Middle frontal gyrus (tissue), 1 donor: Measurements from ENCODE around the gene VMA21.
A peak's percentile ranks its signal among the peaks of the same experiment; 100 is the strongest.

ENCODE experiments used
- DNase-seq: peaks from one replicate; pipeline ENCODE4 v3.0.0-alpha.2; 2015; ENCODE audit warnings: low spot score; ENCODE audit errors: extremely low spot score

The VMA21 gene, protein sequence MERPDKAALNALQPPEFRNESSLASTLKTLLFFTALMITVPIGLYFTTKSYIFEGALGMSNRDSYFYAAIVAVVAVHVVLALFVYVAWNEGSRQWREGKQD

GRCh38 chrX:151396825-151397740 is at the start of gene VMA21:
VMA21 (plus strand) TSS chrX:151397206; CDS start chrX:151397309, 103 bp downstream.
- DNase-seq = peak; percentile 14

DNA sequence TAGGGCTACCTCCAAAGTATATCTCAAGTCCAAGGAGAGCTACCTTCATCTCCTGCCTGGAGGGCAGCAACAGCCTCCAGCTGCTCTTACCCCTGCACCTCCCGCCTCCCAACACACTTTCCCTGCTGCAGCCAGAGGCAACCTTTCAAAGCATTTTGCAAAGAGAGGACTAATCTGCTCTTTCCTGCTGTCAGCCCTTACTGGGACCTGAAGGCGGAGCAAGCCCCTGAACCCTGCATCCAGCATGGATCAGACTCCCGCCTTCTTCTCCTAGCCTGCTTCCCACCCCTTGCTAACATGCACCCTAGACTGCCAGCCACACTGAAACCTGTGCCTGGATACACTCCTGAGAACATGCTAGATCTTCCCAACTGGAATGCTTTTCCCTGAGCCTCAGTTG is 37.7 kb upstream of the VMA21 start:
- DNase-seq = no peak

DNA sequence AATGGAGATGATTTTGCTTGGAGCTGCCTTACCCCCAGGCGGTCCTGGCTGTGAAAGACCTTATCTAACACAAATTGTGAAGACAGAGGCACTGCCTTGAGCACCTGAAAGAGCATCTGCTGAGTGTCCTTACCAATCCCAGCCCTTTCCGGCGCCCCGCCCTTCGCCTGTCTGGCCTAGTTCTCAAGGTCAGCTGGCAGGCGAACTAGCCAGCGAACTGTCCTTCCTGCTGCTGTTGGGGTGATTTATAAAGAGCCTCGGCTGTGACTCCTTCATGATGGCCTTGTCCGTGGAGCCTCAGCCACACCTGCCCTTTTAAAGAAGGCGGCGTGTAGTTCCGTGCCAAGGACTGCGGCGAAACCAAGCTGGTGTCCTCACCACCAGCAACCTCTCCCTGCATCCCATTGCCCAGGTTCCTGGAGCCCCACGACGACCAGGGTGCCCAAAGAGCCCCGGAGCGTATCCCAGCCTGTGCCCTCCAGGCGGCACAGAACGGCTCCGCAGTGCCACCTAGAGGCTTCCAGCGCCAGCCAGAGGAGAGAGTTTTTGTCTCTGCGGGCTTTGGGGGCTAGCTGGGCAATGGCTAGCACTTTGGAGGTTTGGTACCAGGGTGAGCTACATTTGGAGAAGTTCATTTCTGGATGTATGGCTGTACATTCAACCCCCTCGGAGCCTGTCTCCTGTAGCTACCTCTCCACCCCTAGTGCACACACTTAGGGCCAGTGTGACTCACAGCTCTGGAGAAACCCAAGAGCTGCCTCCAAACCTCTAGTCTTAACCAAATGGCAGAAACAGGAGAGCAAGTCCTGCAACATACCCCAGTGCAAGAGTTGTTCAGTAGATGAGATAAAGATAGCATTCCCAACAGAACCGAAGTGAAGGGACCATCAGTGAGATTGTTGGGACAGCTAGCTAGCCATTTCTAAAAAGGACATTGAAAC is 36.8 kb upstream of the VMA21 start:
- no peak for DNase-seq

DNA sequence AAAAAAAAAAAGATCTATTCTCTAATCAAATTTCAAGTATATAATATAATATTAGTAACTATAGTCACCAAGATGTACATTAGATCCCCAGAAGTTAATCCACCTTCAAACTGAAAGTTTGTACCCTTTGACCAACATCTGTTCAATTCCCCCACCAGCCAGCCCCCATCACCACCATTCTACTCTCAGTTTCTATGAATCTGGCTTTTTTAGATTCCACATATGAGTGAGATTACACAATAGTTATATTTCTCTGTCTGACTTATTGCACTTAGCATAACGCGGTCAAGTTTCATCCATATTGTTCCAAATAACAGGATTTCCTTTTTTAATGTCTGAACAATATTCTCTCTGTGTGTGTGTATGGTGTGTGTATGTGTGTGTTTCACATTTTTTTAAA is 33.7 kb upstream of the VMA21 start:
- no peak for DNase-seq

DNA sequence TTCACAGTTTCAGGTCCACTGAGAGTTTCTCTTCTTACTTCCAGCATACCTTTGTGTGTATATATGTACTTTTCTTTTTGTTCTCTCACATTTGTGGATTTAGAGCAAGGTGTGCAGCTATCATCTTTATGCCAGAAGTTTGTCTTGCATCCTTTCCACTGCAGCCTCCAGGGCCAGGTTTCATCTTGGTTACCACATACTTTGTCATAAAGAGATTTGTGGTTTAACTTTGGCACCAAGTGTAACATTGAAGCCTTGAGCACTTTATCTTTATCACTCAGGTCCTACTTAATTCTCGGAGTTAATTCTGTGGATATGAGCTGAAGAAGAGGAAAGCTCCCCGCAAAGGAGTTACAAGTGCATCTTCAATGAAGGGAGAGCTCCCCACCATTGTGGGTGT is 31.4 kb upstream of the VMA21 start:
- DNase-seq = no peak

- DNase-seq = no peak
Measured at GRCh38 chrX:151370906-151371305, 26.1 kb upstream of the VMA21 start.

DNA sequence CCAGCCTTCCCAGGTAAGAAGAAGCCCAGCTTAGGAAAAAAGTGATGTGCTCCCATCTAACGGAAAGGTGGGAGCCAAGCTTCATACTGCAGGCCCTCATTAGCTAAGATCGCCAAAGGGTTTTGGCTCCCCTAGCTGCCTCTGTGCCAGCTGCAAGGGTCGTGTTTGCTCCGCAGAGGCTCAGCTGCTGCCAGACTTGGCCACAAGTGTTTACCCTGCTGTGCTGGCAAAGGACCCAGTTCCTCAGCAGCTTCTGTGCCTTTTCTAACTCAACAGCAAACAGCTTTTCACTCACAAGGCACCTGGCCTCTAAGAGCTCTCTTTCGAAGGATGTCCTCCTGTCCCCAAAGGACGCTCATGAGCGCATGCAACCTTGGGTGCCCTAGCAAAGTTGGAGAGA is 12.2 kb upstream of the VMA21 start:
- no peak for DNase-seq

- DNase-seq = no peak
Measured at GRCh38 chrX:151386838-151387459, 10.1 kb upstream of the VMA21 start.

GRCh38 chrX:151391722-151392121 is 5.3 kb upstream of the VMA21 start:
- no peak for DNase-seq

DNA sequence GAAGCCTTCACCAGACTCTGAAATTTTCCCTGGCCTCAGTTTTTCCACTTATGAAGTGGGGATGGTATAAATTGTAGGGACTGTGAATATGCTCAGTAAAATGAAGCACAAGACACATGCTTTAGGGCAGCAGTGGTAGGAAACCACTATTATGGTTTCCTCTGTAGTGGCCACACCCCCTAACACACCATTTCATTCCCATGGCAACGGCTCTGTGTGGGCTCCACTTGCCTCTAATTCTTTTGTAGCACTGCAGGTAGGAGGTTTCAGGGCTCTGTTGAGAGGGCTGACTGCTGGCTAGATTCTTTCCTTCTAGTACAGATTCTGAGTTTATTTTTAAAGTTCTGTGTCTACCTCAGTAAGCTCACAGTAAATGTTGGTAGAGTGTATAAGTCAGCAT is 3.5 kb upstream of the VMA21 start:
- no peak for DNase-seq

GRCh38 chrX:151396042-151396824 is 773 bp upstream of the VMA21 start:
- no peak for DNase-seq

GRCh38 chrX:151397741-151398070 is 700 bp downstream of the VMA21 start:
- DNase-seq = no peak

GRCh38 chrX:151398346-151398745 is 1.3 kb downstream of the VMA21 start:
- DNase-seq = no peak

GRCh38 chrX:151402719-151403390 is 5.8 kb downstream of the VMA21 start:
- DNase-seq = no peak

GRCh38 chrX:151416579-151416978 is 19.6 kb downstream of the VMA21 start:
- DNase-seq = no peak

GRCh38 chrX:151419782-151420181 is 22.8 kb downstream of the VMA21 start:
- DNase-seq = no peak

GRCh38 chrX:151424505-151424904 is 27.5 kb downstream of the VMA21 start:
- no peak for DNase-seq

- no peak for DNase-seq
Measured at GRCh38 chrX:151448509-151448908, 51.5 kb downstream of the VMA21 start.

DNA sequence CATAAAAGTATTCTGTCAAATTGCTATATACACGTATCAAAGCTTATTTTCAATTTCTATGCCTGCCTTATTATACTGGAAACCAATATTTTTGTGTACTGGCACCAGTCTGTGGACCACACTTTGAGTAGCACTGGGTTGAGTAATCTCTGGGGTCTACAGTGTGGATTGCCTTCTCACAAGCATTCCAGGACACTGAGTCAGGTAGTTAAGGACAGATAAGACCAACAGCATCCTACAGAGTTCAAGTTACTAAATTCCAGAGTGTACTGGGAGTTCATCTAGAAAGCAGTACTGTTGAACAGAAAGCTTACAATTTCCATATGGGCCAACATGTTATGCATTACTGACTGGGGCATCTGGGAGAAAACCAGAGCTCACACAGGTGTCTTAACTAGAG is 61.8 kb downstream of the VMA21 start:
- no peak for DNase-seq
